HG02798 (cell line): ENCODE data around the gene SLC35F4.
"Not testable (repeated sequence)": the region's sequence is repeated elsewhere in the genome, so short reads cannot be mapped to it uniquely, and the experiment has no call there.

Experiments used
- ATAC-seq: cut with Tn5 transposase; IDR thresholded peaks from one replicate; pipeline ENCODE4 v1.9.1; 2021; ENCODE audit warnings: mild to moderate bottlenecking; ENCODE audit not compliant: unreplicated experiment, poor library complexity

Gene SLC35F4

GRCh38 chr14:57812741-57813140 is 53.2 kb downstream of the SLC35F4 start:
- no peak for ATAC-seq

- no peak for ATAC-seq
These were observed 53.8 kb downstream of the SLC35F4 start for GRCh38 chr14:57811998-57812546.

GRCh38 chr14:57809808-57810207 is 56.1 kb downstream of the SLC35F4 start:
- no peak for ATAC-seq

GRCh38 chr14:57797160-57797559 is 68.7 kb downstream of the SLC35F4 start:
- no peak for ATAC-seq

- ATAC-seq = no peak
These were observed 69.3 kb downstream of the SLC35F4 start for GRCh38 chr14:57796556-57796955.

- ATAC-seq = no peak
These were observed 80.8 kb downstream of the SLC35F4 start for GRCh38 chr14:57785058-57785457.

- no peak for ATAC-seq
These were observed 94.1 kb downstream of the SLC35F4 start for GRCh38 chr14:57771801-57772200.

GRCh38 chr14:57769863-57770523 is 95.9 kb downstream of the SLC35F4 start:
- ATAC-seq = peak; percentile 63

- ATAC-seq = no peak
These were observed 104.1 kb downstream of the SLC35F4 start for GRCh38 chr14:57761800-57762199.

- ATAC-seq = no peak
These were observed 105.0 kb downstream of the SLC35F4 start for GRCh38 chr14:57760896-57761295.

GRCh38 chr14:57755018-57755521 is 110.8 kb downstream of the SLC35F4 start:
- no peak for ATAC-seq

- ATAC-seq = no peak
These were observed 111.4 kb downstream of the SLC35F4 start for GRCh38 chr14:57754527-57754926.

GRCh38 chr14:57753821-57754220 is 112.1 kb downstream of the SLC35F4 start:
- no peak for ATAC-seq

GRCh38 chr14:57752142-57752695 is 113.7 kb downstream of the SLC35F4 start:
- ATAC-seq = not testable (repeated sequence)

- ATAC-seq = no peak
These were observed 114.5 kb downstream of the SLC35F4 start for GRCh38 chr14:57751400-57751799.

GRCh38 chr14:57749267-57749666 is 116.6 kb downstream of the SLC35F4 start:
- no peak for ATAC-seq

GRCh38 chr14:57748279-57748678 is 117.6 kb downstream of the SLC35F4 start:
- no peak for ATAC-seq

- no peak for ATAC-seq
These were observed 118.9 kb downstream of the SLC35F4 start for GRCh38 chr14:57747036-57747435.

GRCh38 chr14:57746563-57746962 is 119.3 kb downstream of the SLC35F4 start:
- ATAC-seq = no peak

GRCh38 chr14:57739516-57739915 is 126.4 kb downstream of the SLC35F4 start:
- ATAC-seq = no peak

GRCh38 chr14:57737598-57737997 is 128.3 kb downstream of the SLC35F4 start:
- no peak for ATAC-seq

- no peak for ATAC-seq
These were observed 129.5 kb downstream of the SLC35F4 start for GRCh38 chr14:57736391-57736790.
